ENCODE results near the gene C19orf12.

C19orf12 gene

DNA sequence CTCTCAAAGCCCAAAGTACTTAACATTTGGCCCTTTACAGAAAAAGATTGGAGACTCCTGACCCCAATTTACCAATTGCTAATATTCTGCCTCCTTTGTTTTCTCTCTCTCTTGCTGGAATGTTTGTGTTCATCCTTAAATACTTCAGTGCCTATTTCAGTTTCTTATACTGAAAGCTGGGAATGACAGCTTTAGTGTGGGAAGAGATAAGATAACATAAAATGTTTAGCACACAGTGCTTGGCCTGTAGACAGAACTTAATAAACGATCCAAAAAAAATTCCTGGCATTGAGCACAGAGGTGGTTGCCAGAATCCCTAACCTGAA is 52.8 kb downstream of the C19orf12 start:
- DNase-seq = no peak

DNA sequence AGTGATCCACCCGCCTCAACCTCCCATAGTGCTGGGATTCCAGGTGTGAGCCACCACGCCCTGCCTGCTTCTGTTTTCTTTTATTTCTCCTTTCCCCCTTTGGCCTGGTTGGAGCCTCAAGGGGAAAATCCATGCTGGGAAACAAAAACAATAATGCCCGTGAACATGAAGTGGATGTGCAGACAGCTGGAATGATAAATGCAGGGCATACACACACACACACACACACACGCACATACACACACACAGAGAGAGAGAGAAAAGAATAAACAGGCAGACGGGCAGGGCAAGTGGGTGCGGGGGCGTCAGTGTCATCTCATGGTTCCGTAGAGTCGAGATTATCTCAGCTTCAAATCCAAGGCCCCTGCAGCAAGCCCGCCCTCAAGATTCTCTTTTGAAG is 54.2 kb downstream of the C19orf12 start:
- DNase-seq = no peak

GRCh38 chr19:29658221-29658991 is 56.7 kb downstream of the C19orf12 start:
- no peak for DNase-seq

GRCh38 chr19:29655648-29656335 is 59.3 kb downstream of the C19orf12 start:
- DNase-seq = no peak

- no peak for DNase-seq
Observed at GRCh38 chr19:29653398-29653797, 61.7 kb downstream of the C19orf12 start.

DNA sequence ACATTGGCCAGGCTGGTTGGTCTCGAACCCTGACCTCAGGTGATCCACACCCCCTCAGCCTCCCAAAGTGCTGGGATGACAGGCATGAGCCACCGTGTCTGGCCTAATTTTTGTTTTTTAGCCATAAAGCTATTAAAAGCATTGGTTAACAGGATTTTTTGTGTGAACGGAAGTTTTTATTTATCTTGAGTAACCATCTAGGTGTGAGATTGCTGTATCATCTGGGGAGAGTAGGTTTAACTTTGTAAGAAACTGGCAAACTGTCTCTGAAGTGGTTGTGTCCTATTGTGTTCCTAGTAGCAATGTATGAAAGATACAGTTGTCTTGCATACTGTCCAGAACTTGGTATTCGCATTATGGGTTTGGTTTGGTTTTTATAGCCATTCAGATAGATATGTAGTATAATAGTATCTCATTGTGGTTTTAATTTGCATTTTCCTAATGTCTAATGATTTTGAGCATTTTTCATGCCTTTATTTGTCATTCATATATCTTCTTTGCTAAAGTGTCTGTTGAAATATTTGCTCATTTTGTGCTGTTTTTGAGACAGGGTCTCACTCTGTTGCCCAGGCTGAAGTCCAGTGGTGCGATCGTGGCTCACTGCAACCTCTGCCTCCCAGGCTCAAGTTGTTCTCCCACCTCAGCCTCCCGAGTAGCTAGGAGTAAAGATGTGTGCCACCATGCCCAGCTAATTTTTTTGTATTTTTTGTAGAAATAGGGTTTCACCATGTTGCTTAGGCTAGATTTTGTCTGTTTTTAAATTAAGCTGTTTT is 63.3 kb downstream of the C19orf12 start:
- no peak for DNase-seq

DNA sequence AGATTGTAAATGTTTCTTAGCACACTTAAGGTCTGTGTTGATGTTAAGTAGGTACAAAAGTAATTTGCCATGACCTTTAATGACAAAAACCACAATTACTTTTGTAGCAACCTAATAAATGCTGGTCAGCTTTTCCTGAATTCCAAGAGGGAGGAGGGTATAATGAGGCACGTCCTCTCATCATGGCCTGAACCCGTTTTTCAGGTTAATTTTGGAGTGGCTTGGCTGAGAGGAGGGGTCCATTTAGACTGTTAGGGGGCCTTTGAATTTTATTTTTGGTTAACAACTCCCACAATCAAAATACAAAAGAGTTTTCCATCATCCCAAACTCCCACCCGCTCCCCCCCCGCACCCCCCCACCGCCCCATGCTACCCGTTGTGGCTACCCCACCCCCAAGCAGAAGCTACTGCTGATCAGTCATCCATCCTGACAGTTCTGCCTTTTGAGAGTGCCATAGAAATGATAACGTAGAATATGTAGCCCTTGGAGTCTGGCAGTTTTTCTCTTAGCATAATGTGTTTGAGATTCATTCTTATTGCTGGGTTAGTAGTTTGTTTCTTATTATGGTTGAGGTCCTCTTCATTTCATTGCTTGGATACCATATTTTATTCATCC is 64.2 kb downstream of the C19orf12 start:
- DNase-seq = no peak
